ENCODE measurements around the gene SPECC1L. TPM values are rescaled to one million over a fixed set of nuclear protein-coding genes. Genes with fewer than 3 reads are reported as not detected.

SPECC1L gene
- total and polyA plus RNA-seq, 10 of the 15 experiments (the other 5 are each of a cell fraction or from before 2014, with no cell fraction given), result 1.9 to 40.6 (median 19.1) TPM

DNA sequence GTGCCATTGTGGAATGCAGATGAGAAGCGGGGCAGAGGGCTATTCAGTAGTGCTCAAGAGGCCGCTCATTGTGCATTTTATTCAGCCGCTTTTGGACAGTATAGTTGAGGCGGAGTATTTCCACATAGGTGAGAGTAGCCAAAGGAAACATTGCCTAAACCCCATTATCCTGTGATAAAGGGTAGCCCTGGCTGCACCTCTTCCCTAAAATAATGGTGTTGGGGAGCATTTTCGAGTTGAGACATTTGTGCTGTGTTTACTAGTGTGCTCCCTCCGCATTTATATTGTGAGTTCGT, 68.8 kb downstream of the SPECC1L start:
- H3K36me3 ChIP-seq (ENCODE audit: control insufficient read depth in 2 of 2, insufficient read depth in 2 of 2, low read length in 1 of 2), result peaks cover 12 to 15% of the 10 kb centered on the region in 2 experiments
- no peak overlapping the region for H2AFZ ChIP-seq (ENCODE audit: control insufficient read depth, low read depth, low read length)
- H3K9me3 ChIP-seq (replicated peaks; ENCODE audit: control insufficient read depth, insufficient read depth, low read length), result no peaks in the 10 kb centered on the region
- ChIA-PET CTCF (interaction anchor here (1.8 kb wide), 1 partner anchor 182 kb away, joined by 3 read pairs; no protein-coding TSS in a partner anchor), RAD21 (ENCODE audit: unreplicated experiment) (no interaction called here), POLR2A (no interaction called here), SMC1A (ENCODE audit: uncharacterized antibody, unreplicated experiment) (no interaction called here)
- DNase-seq (ENCODE audit: low read depth, low spot score), result no peak
- H3K79me2 ChIP-seq (ENCODE audit: control insufficient read depth, insufficient read depth, low read length), result no peaks in the 10 kb centered on the region
- in situ Hi-C loops (cut with MboI), result no loop called here
- WGBS (ENCODE audit: insufficient coverage, insufficient replicate concordance, low lambda C conversion rate, missing lambda C conversion rate), result 98% methylated on average over 7 of the region's 7 CpGs
- ATAC-seq, result no peak
- H3K4me2 ChIP-seq (ENCODE audit: control insufficient read depth, insufficient read depth), result no peak overlapping the region
- FAIRE-seq, result no peak
- intact Hi-C loops (cut with micrococcal nuclease; ENCODE audit: unreplicated experiment), result no loop called here
- no peak overlapping the region for H3K4me3 ChIP-seq
- H3K27ac ChIP-seq (ENCODE audit: control insufficient read depth, insufficient read depth), result no peak overlapping the region
- H4K20me1 ChIP-seq (ENCODE audit: control insufficient read depth, insufficient read depth), result no peaks in the 10 kb centered on the region
- H3K4me1 ChIP-seq (ENCODE audit: control insufficient read depth, insufficient read depth, low read length), result no peaks in the 10 kb centered on the region
- no peak overlapping the region for H3K9ac ChIP-seq (ENCODE audit: control insufficient read depth, insufficient read depth, low read length)
- H3K27me3 ChIP-seq (replicated peaks in 1 of 2; ENCODE audit: control insufficient read depth in 2 of 2, insufficient read depth in 2 of 2, low read length in 1 of 2), result no peaks in the 10 kb centered on the region
- BruUV-seq (replicated peaks), result no TSS peak
- TF ChIP-seq IKZF1 (conservative IDR thresholded peaks at IDR 0.05), result no peak
- no peak for TF ChIP-seq NFYB (IDR thresholded peaks at IDR 0.05; ENCODE audit: insufficient read depth, low read depth, low read length)
- TF ChIP-seq WRNIP1 (IDR thresholded peaks at IDR 0.05; ENCODE audit: borderline replicate concordance, low read depth, low read length), result no peak
- TF ChIP-seq, protein P1, sequence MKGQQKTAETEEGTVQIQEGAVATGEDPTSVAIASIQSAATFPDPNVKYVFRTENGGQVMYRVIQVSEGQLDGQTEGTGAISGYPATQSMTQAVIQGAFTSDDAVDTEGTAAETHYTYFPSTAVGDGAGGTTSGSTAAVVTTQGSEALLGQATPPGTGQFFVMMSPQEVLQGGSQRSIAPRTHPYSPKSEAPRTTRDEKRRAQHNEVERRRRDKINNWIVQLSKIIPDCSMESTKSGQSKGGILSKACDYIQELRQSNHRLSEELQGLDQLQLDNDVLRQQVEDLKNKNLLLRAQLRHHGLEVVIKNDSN (IDR thresholded peaks at IDR 0.05; ENCODE audit: borderline replicate concordance, extremely low read length, insufficient read depth, low read depth, low read length), result no peak
- no peak for TF ChIP-seq KDM1A (IDR thresholded peaks at IDR 0.05; ENCODE audit: borderline replicate concordance)
- no peak for TF ChIP-seq TBL1XR1 (IDR thresholded peaks at IDR 0.05; ENCODE audit: low read depth, low read length)
- TF ChIP-seq, protein P2, sequence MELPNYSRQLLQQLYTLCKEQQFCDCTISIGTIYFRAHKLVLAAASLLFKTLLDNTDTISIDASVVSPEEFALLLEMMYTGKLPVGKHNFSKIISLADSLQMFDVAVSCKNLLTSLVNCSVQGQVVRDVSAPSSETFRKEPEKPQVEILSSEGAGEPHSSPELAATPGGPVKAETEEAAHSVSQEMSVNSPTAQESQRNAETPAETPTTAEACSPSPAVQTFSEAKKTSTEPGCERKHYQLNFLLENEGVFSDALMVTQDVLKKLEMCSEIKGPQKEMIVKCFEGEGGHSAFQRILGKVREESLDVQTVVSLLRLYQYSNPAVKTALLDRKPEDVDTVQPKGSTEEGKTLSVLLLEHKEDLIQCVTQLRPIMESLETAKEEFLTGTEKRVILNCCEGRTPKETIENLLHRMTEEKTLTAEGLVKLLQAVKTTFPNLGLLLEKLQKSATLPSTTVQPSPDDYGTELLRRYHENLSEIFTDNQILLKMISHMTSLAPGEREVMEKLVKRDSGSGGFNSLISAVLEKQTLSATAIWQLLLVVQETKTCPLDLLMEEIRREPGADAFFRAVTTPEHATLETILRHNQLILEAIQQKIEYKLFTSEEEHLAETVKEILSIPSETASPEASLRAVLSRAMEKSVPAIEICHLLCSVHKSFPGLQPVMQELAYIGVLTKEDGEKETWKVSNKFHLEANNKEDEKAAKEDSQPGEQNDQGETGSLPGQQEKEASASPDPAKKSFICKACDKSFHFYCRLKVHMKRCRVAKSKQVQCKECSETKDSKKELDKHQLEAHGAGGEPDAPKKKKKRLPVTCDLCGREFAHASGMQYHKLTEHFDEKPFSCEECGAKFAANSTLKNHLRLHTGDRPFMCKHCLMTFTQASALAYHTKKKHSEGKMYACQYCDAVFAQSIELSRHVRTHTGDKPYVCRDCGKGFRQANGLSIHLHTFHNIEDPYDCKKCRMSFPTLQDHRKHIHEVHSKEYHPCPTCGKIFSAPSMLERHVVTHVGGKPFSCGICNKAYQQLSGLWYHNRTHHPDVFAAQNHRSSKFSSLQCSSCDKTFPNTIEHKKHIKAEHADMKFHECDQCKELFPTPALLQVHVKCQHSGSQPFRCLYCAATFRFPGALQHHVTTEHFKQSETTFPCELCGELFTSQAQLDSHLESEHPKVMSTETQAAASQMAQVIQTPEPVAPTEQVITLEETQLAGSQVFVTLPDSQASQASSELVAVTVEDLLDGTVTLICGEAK (IDR thresholded peaks at IDR 0.05; ENCODE audit: borderline replicate concordance), result no peak
- TF ChIP-seq, protein P3, sequence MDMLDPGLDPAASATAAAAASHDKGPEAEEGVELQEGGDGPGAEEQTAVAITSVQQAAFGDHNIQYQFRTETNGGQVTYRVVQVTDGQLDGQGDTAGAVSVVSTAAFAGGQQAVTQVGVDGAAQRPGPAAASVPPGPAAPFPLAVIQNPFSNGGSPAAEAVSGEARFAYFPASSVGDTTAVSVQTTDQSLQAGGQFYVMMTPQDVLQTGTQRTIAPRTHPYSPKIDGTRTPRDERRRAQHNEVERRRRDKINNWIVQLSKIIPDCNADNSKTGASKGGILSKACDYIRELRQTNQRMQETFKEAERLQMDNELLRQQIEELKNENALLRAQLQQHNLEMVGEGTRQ (IDR thresholded peaks at IDR 0.05; ENCODE audit: borderline replicate concordance, low read depth, low read length), result no peak
- TF ChIP-seq, protein P4, sequence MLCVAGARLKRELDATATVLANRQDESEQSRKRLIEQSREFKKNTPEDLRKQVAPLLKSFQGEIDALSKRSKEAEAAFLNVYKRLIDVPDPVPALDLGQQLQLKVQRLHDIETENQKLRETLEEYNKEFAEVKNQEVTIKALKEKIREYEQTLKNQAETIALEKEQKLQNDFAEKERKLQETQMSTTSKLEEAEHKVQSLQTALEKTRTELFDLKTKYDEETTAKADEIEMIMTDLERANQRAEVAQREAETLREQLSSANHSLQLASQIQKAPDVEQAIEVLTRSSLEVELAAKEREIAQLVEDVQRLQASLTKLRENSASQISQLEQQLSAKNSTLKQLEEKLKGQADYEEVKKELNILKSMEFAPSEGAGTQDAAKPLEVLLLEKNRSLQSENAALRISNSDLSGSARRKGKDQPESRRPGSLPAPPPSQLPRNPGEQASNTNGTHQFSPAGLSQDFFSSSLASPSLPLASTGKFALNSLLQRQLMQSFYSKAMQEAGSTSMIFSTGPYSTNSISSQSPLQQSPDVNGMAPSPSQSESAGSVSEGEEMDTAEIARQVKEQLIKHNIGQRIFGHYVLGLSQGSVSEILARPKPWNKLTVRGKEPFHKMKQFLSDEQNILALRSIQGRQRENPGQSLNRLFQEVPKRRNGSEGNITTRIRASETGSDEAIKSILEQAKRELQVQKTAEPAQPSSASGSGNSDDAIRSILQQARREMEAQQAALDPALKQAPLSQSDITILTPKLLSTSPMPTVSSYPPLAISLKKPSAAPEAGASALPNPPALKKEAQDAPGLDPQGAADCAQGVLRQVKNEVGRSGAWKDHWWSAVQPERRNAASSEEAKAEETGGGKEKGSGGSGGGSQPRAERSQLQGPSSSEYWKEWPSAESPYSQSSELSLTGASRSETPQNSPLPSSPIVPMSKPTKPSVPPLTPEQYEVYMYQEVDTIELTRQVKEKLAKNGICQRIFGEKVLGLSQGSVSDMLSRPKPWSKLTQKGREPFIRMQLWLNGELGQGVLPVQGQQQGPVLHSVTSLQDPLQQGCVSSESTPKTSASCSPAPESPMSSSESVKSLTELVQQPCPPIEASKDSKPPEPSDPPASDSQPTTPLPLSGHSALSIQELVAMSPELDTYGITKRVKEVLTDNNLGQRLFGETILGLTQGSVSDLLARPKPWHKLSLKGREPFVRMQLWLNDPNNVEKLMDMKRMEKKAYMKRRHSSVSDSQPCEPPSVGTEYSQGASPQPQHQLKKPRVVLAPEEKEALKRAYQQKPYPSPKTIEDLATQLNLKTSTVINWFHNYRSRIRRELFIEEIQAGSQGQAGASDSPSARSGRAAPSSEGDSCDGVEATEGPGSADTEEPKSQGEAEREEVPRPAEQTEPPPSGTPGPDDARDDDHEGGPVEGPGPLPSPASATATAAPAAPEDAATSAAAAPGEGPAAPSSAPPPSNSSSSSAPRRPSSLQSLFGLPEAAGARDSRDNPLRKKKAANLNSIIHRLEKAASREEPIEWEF (IDR thresholded peaks at IDR 0.05; ENCODE audit: insufficient replicate concordance, low read depth, low read length), result no peak
- no peak for TF ChIP-seq SREBF1 (IDR thresholded peaks at IDR 0.05; ENCODE audit: low read length)
- TF ChIP-seq FOXM1 (IDR thresholded peaks at IDR 0.05; ENCODE audit: low read depth, low read length), result no peak
- TF ChIP-seq FOXK2 (IDR thresholded peaks at IDR 0.05), result no peak
- no peak for TF ChIP-seq SMAD5 (IDR thresholded peaks at IDR 0.05; ENCODE audit: low read depth)
- TF ChIP-seq IKZF2 (IDR thresholded peaks at IDR 0.05), result no peak
- TF ChIP-seq MEF2B (IDR thresholded peaks at IDR 0.05; ENCODE audit: partially characterized antibody, poor library complexity, severe bottlenecking), result no peak
